Activated CD8-positive, alpha-beta memory T cell treated with anti-CD3 and anti-CD28 coated beads, Interleukin-2, amount 10 ng/mL, durations not matched to agents 7 days and 5 days (primary cell): Measurements from ENCODE around the gene FAM168A. TPM values are rescaled to one million over a fixed set of nuclear protein-coding genes. Genes with fewer than 3 reads are reported as not detected.

Experiments used
- ATAC-seq: fragments of 150-1000 bp; cut with Tn5 transposase; one replicate; pipeline ENCODE4 v1.10.0; 2021; ENCODE audit warnings: moderate library complexity
- CTCF ChIA-PET: fragments of 350-600 bp; sonication (Branson Sonifier 250); formaldehyde crosslinking; loops from one replicate; lab custom pipeline; 2021; ENCODE audit warnings: antibody characterized with exemption; lab: Charles Lee
- DNase-seq: peaks from one replicate; pipeline ENCODE4 v3.0.0-alpha.2; 2020
- H3K27ac Mint-ChIP-seq: one replicate; pipeline ENCODE4 v1.8.0; 2021; ENCODE audit warnings: mild to moderate bottlenecking, mixed read lengths
- H3K27me3 Mint-ChIP-seq: one replicate; pipeline ENCODE4 v1.8.0; 2021; ENCODE audit warnings: mixed read lengths
- H3K36me3 Mint-ChIP-seq: one replicate; pipeline ENCODE4 v1.8.0; 2021; ENCODE audit warnings: mild to moderate bottlenecking, mixed read lengths
- H3K4me1 Mint-ChIP-seq: one replicate; pipeline ENCODE4 v1.8.0; 2021; ENCODE audit warnings: mixed read lengths
- H3K4me3 Mint-ChIP-seq: one replicate; pipeline ENCODE4 v1.8.0; 2021; ENCODE audit warnings: mild to moderate bottlenecking, moderate library complexity, mixed read lengths
- H3K9me3 Mint-ChIP-seq: one replicate; pipeline ENCODE4 v1.8.0; 2022; ENCODE audit warnings: low read depth, mixed read lengths
- total RNA-seq, 2 experiments: library from RNA; stranded (reverse); gene quantifications; one replicate each; pipeline ENCODE4 v1.2.3, GENCODE V29; 2021

The FAM168A gene
- 10 to 100 TPM; 19.3 to 20.5 TPM for total RNA-seq

GRCh38 chr11:73597956-73598718 is at the start of gene FAM168A:
TSS of gene FAM168A (minus strand) at chr11:73598112. CDS start at chr11:73468474, 129,638 bp downstream.
- ATAC-seq (peak; percentile 96), DNase-seq (peak; percentile 96)
- H3K4me3 Mint-ChIP-seq: peak within 1 kb of the TSS; percentile 90
- CTCF ChIA-PET: interaction anchor here (1.0 to 2.8 kb wide), 2 partner anchors 28 to 196 kb away, joined by 3 to 11 read pairs; no protein-coding TSS in a partner anchor
- no peaks in the 10 kb centered on the region for H3K9me3 Mint-ChIP-seq
- peak within 1 kb of the TSS; percentile 87 for H3K27ac Mint-ChIP-seq
- H3K27me3 Mint-ChIP-seq: no peaks in the 10 kb centered on the region
- H3K4me1 Mint-ChIP-seq: peaks cover 30% of the 10 kb centered on the region
- H3K36me3 Mint-ChIP-seq: peaks cover 2% of the 10 kb centered on the region

- H3K36me3 Mint-ChIP-seq: no peaks in the 10 kb centered on the region
- H3K4me1 Mint-ChIP-seq: peaks cover 14% of the 10 kb centered on the region
- H3K27ac Mint-ChIP-seq: peak overlapping the region; percentile 77
- peak; percentile 99 for ATAC-seq
- peaks cover 6% of the 10 kb centered on the region for H3K27me3 Mint-ChIP-seq
- no peaks in the 10 kb centered on the region for H3K9me3 Mint-ChIP-seq
- peak; percentile 95 for DNase-seq
- CTCF ChIA-PET: interaction anchor here (0.9 to 5.1 kb wide), 4 partner anchors 12 to 296 kb away, joined by 4 to 39 read pairs (median 18); no protein-coding TSS in a partner anchor
- H3K4me3 Mint-ChIP-seq: peak overlapping the region; percentile 74
Observed at GRCh38 chr11:73647459-73648100, 49.7 kb upstream of the FAM168A start.

- peaks cover 6% of the 10 kb centered on the region for H3K27me3 Mint-ChIP-seq
- peak within 1 kb of the TSS; percentile 77 for H3K27ac Mint-ChIP-seq
- ATAC-seq: no peak
- CTCF ChIA-PET: interaction anchor here (4.0 to 5.1 kb wide), 2 partner anchors 15 to 20 kb away, joined by 27 to 39 read pairs; no protein-coding TSS in a partner anchor
- H3K9me3 Mint-ChIP-seq: no peaks in the 10 kb centered on the region
- DNase-seq: no peak
- no peaks in the 10 kb centered on the region for H3K36me3 Mint-ChIP-seq
- H3K4me3 Mint-ChIP-seq: peak within 1 kb of the TSS; percentile 74
- H3K4me1 Mint-ChIP-seq: peaks cover 14% of the 10 kb centered on the region
Observed at GRCh38 chr11:73645972-73646631, 48.2 kb upstream of the FAM168A start, which contains the start of gene PLEKHB1. TSS of gene PLEKHB1 (plus strand) at chr11:73646581. CDS start at chr11:73646609, 28 bp downstream.

GRCh38 chr11:73645121-73645969 is 47.4 kb upstream of the FAM168A start:
- Mint-ChIP-seq H3K9me3 (no peaks in the 10 kb centered on the region), H3K27ac (no peak overlapping the region), H3K36me3 (no peaks in the 10 kb centered on the region), H3K27me3 (peaks cover 6% of the 10 kb centered on the region), H3K4me1 (peaks cover 18% of the 10 kb centered on the region), H3K4me3 (no peak overlapping the region)
- no peak for ATAC-seq
- CTCF ChIA-PET: interaction anchor here (4.0 to 5.1 kb wide), 2 partner anchors 16 to 19 kb away, joined by 27 to 39 read pairs; no protein-coding TSS in a partner anchor
- DNase-seq: no peak

GRCh38 chr11:73641668-73642067 is 43.8 kb upstream of the FAM168A start:
- Mint-ChIP-seq H3K4me3 (no peak overlapping the region), H3K9me3 (no peaks in the 10 kb centered on the region), H3K27me3 (peaks cover 6% of the 10 kb centered on the region), H3K4me1 (peaks cover 5% of the 10 kb centered on the region), H3K36me3 (no peaks in the 10 kb centered on the region), H3K27ac (no peak overlapping the region)
- DNase-seq (no peak), ATAC-seq (no peak)
- CTCF ChIA-PET: interaction anchor here (1.3 to 2.6 kb wide), 2 partner anchors 16 to 19 kb away, joined by 4 to 9 read pairs; no protein-coding TSS in a partner anchor

GRCh38 chr11:73640592-73640991 is 42.7 kb upstream of the FAM168A start:
- Mint-ChIP-seq H3K9me3 (no peaks in the 10 kb centered on the region), H3K27ac (no peak overlapping the region), H3K36me3 (no peaks in the 10 kb centered on the region), H3K4me3 (no peak overlapping the region), H3K4me1 (peaks cover 4% of the 10 kb centered on the region), H3K27me3 (peaks cover 6% of the 10 kb centered on the region)
- CTCF ChIA-PET: interaction anchor here (1.2 to 2.6 kb wide), 3 partner anchors 15 to 21 kb away, joined by 3 to 9 read pairs (median 4); no protein-coding TSS in a partner anchor
- ATAC-seq (no peak), DNase-seq (no peak)

- no peaks in the 10 kb centered on the region for H3K36me3 Mint-ChIP-seq
- CTCF ChIA-PET: interaction anchor here (1.8 to 5.1 kb wide), 2 partner anchors 11 to 24 kb away, joined by 5 to 23 read pairs; no protein-coding TSS in a partner anchor
- DNase-seq (no peak), ATAC-seq (no peak)
- no peaks in the 10 kb centered on the region for H3K27me3 Mint-ChIP-seq
- peaks cover 7% of the 10 kb centered on the region for H3K4me1 Mint-ChIP-seq
- H3K4me3 Mint-ChIP-seq: no peak overlapping the region
- H3K27ac Mint-ChIP-seq: no peak overlapping the region
- no peaks in the 10 kb centered on the region for H3K9me3 Mint-ChIP-seq
Observed at GRCh38 chr11:73637012-73637411, 39.1 kb upstream of the FAM168A start.

GRCh38 chr11:73636249-73636648 is 38.3 kb upstream of the FAM168A start:
- H3K4me3 Mint-ChIP-seq: no peak overlapping the region
- no peak for DNase-seq
- no peaks in the 10 kb centered on the region for H3K27me3 Mint-ChIP-seq
- no peak overlapping the region for H3K27ac Mint-ChIP-seq
- no peak for ATAC-seq
- CTCF ChIA-PET: interaction anchor here (0.7 to 5.1 kb wide), 3 partner anchors 11 to 25 kb away, joined by 4 to 23 read pairs (median 5); no protein-coding TSS in a partner anchor
- peaks cover 7% of the 10 kb centered on the region for H3K4me1 Mint-ChIP-seq
- no peaks in the 10 kb centered on the region for H3K36me3 Mint-ChIP-seq
- H3K9me3 Mint-ChIP-seq: no peaks in the 10 kb centered on the region

GRCh38 chr11:73635721-73636120 is 37.8 kb upstream of the FAM168A start:
- Mint-ChIP-seq H3K36me3 (no peaks in the 10 kb centered on the region), H3K9me3 (no peaks in the 10 kb centered on the region), H3K27me3 (no peaks in the 10 kb centered on the region), H3K4me3 (no peak overlapping the region), H3K27ac (no peak overlapping the region), H3K4me1 (peaks cover 6% of the 10 kb centered on the region)
- no peak for DNase-seq
- CTCF ChIA-PET: interaction anchor here (0.7 to 5.1 kb wide), 3 partner anchors 10 to 25 kb away, joined by 4 to 23 read pairs (median 5); no protein-coding TSS in a partner anchor
- ATAC-seq: no peak

GRCh38 chr11:73633999-73634398 is 36.1 kb upstream of the FAM168A start:
- Mint-ChIP-seq H3K27me3 (no peaks in the 10 kb centered on the region), H3K36me3 (no peaks in the 10 kb centered on the region), H3K4me3 (no peak overlapping the region), H3K9me3 (no peaks in the 10 kb centered on the region), H3K4me1 (peaks cover 3% of the 10 kb centered on the region), H3K27ac (no peak overlapping the region)
- ATAC-seq (no peak), DNase-seq (no peak)
- CTCF ChIA-PET: interaction anchor here (5.1 kb wide), 1 partner anchor 8 kb away, joined by 23 read pairs; no protein-coding TSS in a partner anchor

GRCh38 chr11:73632996-73633395 is 35.1 kb upstream of the FAM168A start:
- Mint-ChIP-seq H3K4me1 (peaks cover 3% of the 10 kb centered on the region), H3K27me3 (no peaks in the 10 kb centered on the region), H3K9me3 (no peaks in the 10 kb centered on the region), H3K36me3 (no peaks in the 10 kb centered on the region), H3K4me3 (no peak overlapping the region), H3K27ac (no peak overlapping the region)
- no peak for ATAC-seq
- DNase-seq: no peak
- CTCF ChIA-PET: no interaction called here

GRCh38 chr11:73629907-73630306 is 32.0 kb upstream of the FAM168A start:
- peaks cover 2% of the 10 kb centered on the region for H3K27me3 Mint-ChIP-seq
- H3K27ac Mint-ChIP-seq: no peak overlapping the region
- no peaks in the 10 kb centered on the region for H3K36me3 Mint-ChIP-seq
- CTCF ChIA-PET: interaction anchor here (0.7 to 7.6 kb wide), 3 partner anchors 30 to 557 kb away, joined by 3 to 136 read pairs (median 3); no protein-coding TSS in a partner anchor
- ATAC-seq (no peak), DNase-seq (no peak)
- H3K4me1 Mint-ChIP-seq: peaks cover 3% of the 10 kb centered on the region
- H3K4me3 Mint-ChIP-seq: no peak overlapping the region
- H3K9me3 Mint-ChIP-seq: no peaks in the 10 kb centered on the region
